Measurements from ENCODE around the gene CLUH.

CLUH gene

DNA sequence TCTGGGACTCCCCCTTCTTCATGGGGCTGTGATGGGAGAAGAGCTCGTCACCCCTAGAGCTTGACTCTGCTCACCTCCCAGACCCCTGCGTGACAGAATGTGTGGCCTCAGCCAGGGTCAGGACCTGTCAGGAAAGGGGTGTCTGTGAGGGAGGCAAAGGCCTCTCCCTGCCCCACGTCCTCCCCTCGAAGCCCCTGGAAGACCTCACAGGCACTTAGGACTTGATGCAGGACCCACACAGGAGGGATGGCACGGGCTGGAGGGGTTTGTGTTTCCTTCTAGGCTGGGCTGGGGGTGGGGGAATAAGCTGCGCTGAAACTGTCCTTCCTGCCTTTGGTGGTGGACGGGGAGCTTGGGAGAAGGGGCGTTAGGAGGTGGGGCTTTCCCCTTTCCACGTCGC lies 11.0 kb upstream of the CLUH start (continued):
- TF ChIP-seq PRDM10 (tag by site-specific recombination; IDR thresholded peaks at IDR 0.05): no peak
- no peak for TF ChIP-seq ZEB2 (tag by site-specific recombination; IDR thresholded peaks at IDR 0.05)
- no peak for TF ChIP-seq KLF8 (tag by site-specific recombination; IDR thresholded peaks at IDR 0.05)
- no peak for TF ChIP-seq HIC1 (tag by site-specific recombination; IDR thresholded peaks at IDR 0.05)
- TF ChIP-seq ZNF335 (tag by site-specific recombination; conservative IDR thresholded peaks at IDR 0.05): no peak
- no peak for TF ChIP-seq ZNF501 (tag by site-specific recombination; IDR thresholded peaks at IDR 0.05)
- no peak for TF ChIP-seq ZNF837 (tag by site-specific recombination; IDR thresholded peaks at IDR 0.05)
- no peak for TF ChIP-seq PATZ1 (tag by site-specific recombination; IDR thresholded peaks at IDR 0.05)
- no peak for TF ChIP-seq ZNF175 (tag by site-specific recombination; IDR thresholded peaks at IDR 0.05)

GRCh38 chr17:2721603-2722002 lies 10.0 kb upstream of the CLUH start:
- no peak overlapping the region for H3K27ac ChIP-seq (ENCODE audit: extremely low read depth, low read depth, low read length)
- H3K36me3 ChIP-seq (ENCODE audit: control insufficient read depth in 2 of 2, insufficient read depth in 1 of 2, low read length in 2 of 2): no peaks in the 10 kb centered on the region
- ChIA-PET POLR2A (no interaction called here), CTCF (interaction anchor here (0.6 to 1.2 kb wide), 3 partner anchors 14 to 173 kb away, joined by 3 read pairs; no protein-coding TSS in a partner anchor)
- H3K4me1 ChIP-seq (ENCODE audit: control insufficient read depth, insufficient read depth, low read length): peaks cover 3% of the 10 kb centered on the region; the same call in 1 of the 2 replicates
- TF ChIP-seq ZNF473 (tag by site-specific recombination; IDR thresholded peaks at IDR 0.05) (no peak), ZNF548 (tag by site-specific recombination; IDR thresholded peaks at IDR 0.05) (no peak), OVOL3 (tag by site-specific recombination; IDR thresholded peaks at IDR 0.05) (no peak), ZNF768 (tag by site-specific recombination; IDR thresholded peaks at IDR 0.05) (no peak), ZNF544 (tag by site-specific recombination; IDR thresholded peaks at IDR 0.05) (no peak), PRDM2 (tag by site-specific recombination; IDR thresholded peaks at IDR 0.05; ENCODE audit: borderline replicate concordance) (no peak), SCRT2 (tag by site-specific recombination; IDR thresholded peaks at IDR 0.05) (no peak), ZNF404 (tag by site-specific recombination; IDR thresholded peaks at IDR 0.05) (no peak)
- TF ChIP-seq, protein P1, sequence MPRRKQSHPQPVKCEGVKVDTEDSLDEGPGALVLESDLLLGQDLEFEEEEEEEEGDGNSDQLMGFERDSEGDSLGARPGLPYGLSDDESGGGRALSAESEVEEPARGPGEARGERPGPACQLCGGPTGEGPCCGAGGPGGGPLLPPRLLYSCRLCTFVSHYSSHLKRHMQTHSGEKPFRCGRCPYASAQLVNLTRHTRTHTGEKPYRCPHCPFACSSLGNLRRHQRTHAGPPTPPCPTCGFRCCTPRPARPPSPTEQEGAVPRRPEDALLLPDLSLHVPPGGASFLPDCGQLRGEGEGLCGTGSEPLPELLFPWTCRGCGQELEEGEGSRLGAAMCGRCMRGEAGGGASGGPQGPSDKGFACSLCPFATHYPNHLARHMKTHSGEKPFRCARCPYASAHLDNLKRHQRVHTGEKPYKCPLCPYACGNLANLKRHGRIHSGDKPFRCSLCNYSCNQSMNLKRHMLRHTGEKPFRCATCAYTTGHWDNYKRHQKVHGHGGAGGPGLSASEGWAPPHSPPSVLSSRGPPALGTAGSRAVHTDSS (tag by site-specific recombination; IDR thresholded peaks at IDR 0.05): no peak
- TF ChIP-seq, protein P2, sequence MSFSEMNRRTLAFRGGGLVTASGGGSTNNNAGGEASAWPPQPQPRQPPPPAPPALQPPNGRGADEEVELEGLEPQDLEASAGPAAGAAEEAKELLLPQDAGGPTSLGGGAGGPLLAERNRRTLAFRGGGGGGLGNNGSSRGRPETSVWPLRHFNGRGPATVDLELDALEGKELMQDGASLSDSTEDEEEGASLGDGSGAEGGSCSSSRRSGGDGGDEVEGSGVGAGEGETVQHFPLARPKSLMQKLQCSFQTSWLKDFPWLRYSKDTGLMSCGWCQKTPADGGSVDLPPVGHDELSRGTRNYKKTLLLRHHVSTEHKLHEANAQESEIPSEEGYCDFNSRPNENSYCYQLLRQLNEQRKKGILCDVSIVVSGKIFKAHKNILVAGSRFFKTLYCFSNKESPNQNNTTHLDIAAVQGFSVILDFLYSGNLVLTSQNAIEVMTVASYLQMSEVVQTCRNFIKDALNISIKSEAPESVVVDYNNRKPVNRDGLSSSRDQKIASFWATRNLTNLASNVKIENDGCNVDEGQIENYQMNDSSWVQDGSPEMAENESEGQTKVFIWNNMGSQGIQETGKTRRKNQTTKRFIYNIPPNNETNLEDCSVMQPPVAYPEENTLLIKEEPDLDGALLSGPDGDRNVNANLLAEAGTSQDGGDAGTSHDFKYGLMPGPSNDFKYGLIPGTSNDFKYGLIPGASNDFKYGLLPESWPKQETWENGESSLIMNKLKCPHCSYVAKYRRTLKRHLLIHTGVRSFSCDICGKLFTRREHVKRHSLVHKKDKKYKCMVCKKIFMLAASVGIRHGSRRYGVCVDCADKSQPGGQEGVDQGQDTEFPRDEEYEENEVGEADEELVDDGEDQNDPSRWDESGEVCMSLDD (tag by site-specific recombination; IDR thresholded peaks at IDR 0.05): no peak
- H3K4me3 ChIP-seq (ENCODE audit: low read depth, low read length): no peak overlapping the region
- no peaks in the 10 kb centered on the region for H3K9me3 ChIP-seq (ENCODE audit: control insufficient read depth, insufficient read depth, low read depth, low read length)
